Measurements from ENCODE around the gene NBEAL1. TPM values are rescaled to one million over a fixed set of nuclear protein-coding genes. Genes with fewer than 3 reads are reported as not detected.

The NBEAL1 gene
- total RNA-seq, 5 donors from 2014 or later (not counting 1 experiment from before 2014, with no cell fraction given) = 11.0 to 17.9 (median 14.3) TPM

DNA sequence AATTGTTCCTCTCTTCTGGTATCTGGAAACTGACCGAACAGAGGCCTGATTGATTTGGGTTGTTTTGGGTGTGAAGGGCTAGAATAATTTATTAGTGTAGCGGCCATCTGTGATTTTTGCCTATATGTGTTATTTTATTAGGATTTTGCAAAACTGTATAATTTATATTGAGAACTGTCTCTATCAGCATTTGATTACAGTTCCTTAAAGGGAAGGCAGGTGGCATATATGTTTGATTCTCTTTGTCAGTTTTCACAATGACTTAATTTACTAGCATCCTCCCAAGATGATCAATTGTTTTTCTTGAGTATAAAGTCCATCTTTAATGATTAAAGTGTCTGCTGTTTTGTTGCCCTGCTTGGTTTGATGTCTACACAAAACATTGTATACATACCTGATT lies 4.5 kb downstream of the NBEAL1 start:
- no CpG with 5 or more reads among the region's 2 CpGs for WGBS (ENCODE audit: insufficient coverage)
- H3K36me3 ChIP-seq (ENCODE audit: control insufficient read depth in 2 of 2, extremely low read depth in 1 of 2, insufficient read depth in 1 of 2, low read length in 1 of 2) = no peaks in the 10 kb centered on the region
- Mint-ChIP-seq H3K27me3 (no peaks in the 10 kb centered on the region), H3K36me3 (no peaks in the 10 kb centered on the region), H3K27ac (peak overlapping the region in 1 of 2 donors; percentile 44), H3K4me1 (peaks cover 34 to 37% (median 36%) of the 10 kb centered on the region in 3 donors), H3K9me3 (no peaks in the 10 kb centered on the region), H3K4me3 (no peak overlapping the region)
- CTCF ChIA-PET = no interaction called here
- no peak overlapping the region for H3K27ac ChIP-seq (ENCODE audit: low read length)
- ATAC-seq (replicated peaks in 1 of 4) (no peak), DNase-seq (no peak)
- POLR2A ChIA-PET = no interaction called here
- H3K9me3 ChIP-seq = no peaks in the 10 kb centered on the region
- no peak overlapping the region for H3K4me3 ChIP-seq (ENCODE audit: control insufficient read depth in 1 of 2, extremely low read depth in 1 of 2, low read length in 1 of 2)
- H3K27me3 ChIP-seq (replicated peaks in 1 of 2; ENCODE audit: control insufficient read depth in 2 of 2, extremely low read depth in 1 of 2, insufficient read depth in 2 of 2, low read length in 1 of 2) = no peaks in the 10 kb centered on the region
- H3K4me1 ChIP-seq (ENCODE audit: control insufficient read depth in 1 of 2, extremely low read depth in 1 of 2, insufficient read depth in 2 of 2, low read length in 2 of 2) = peaks cover 0 to 11% of the 10 kb centered on the region in 2 experiments

DNA sequence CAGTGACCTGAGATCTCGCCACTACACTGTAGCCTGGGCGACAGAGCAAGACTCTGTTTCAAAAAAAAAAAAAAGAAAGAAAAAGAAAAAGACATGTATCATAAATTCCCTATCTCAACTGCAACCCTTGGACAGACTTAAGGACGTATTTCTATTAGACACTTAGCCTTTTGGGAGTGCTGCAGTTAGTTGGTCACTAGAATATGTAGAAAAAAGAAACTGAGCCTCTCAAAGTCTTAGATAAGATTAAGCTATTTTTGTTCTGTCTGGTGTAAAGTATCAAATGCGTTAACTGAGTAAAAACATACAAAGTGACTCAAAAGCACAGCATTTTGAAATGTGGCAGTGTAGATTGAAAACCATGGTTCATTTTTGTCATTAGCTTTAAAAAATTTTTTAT lies 7.3 kb downstream of the NBEAL1 start:
- no peak for ATAC-seq (replicated peaks in 1 of 4)
- POLR2A ChIA-PET = interaction anchor here (0.6 to 0.8 kb wide), 2 partner anchors 37 to 708 kb away, joined by 3 to 6 read pairs; no protein-coding TSS in a partner anchor

DNA sequence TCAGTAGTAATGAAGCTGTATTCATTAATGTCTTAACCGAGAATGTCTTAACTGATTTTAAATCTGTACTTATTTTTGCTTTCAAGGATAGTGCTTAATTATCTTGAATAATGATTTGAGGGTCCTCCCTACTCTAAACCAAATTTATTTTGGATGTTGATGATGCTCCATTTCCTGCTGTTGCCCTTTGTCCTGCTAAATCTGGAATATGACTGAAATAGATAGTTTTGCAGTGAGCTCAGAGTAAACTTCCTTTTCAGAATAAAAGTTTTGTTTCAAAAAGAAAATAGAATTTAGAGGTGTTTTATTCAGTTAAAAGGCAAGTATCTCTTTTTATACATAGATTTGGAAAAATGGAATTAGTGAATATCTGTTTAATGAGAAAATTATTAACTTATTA lies 8.1 kb downstream of the NBEAL1 start:
- ChIA-PET CTCF (interaction anchor here (0.5 to 0.6 kb wide), 2 partner anchors 148 to 449 kb away, joined by 5 read pairs; no protein-coding TSS in a partner anchor), POLR2A (no interaction called here)
- H3K27ac ChIP-seq (ENCODE audit: low read length) = no peak overlapping the region

More for the DNA sequence above, 7.3 kb downstream of the NBEAL1 start:
- WGBS (ENCODE audit: insufficient coverage) = 80% methylated on average over 1 of the region's 4 CpGs
- Histone ChIP-seq H3K27ac (ENCODE audit: low read length) (no peak overlapping the region), H3K4me1 (ENCODE audit: control insufficient read depth in 1 of 2, extremely low read depth in 1 of 2, insufficient read depth in 2 of 2, low read length in 2 of 2) (no peaks in the 10 kb centered on the region), H3K27me3 (replicated peaks in 1 of 2; ENCODE audit: control insufficient read depth in 2 of 2, extremely low read depth in 1 of 2, insufficient read depth in 2 of 2, low read length in 1 of 2) (no peaks in the 10 kb centered on the region), H3K4me3 (ENCODE audit: control insufficient read depth in 1 of 2, extremely low read depth in 1 of 2, low read length in 1 of 2) (no peak overlapping the region), H3K9me3 (no peaks in the 10 kb centered on the region), H3K36me3 (ENCODE audit: control insufficient read depth in 2 of 2, extremely low read depth in 1 of 2, insufficient read depth in 1 of 2, low read length in 1 of 2) (no peaks in the 10 kb centered on the region)
- H3K4me1 Mint-ChIP-seq = peaks cover 21 to 22% (median 22%) of the 10 kb centered on the region in 3 donors
- CTCF ChIA-PET = interaction anchor here in 1 of 2 donors (0.6 kb wide), 1 partner anchor 448 kb away, joined by 5 read pairs; no protein-coding TSS in a partner anchor
- H3K36me3 Mint-ChIP-seq = no peaks in the 10 kb centered on the region
- H3K27ac Mint-ChIP-seq = no peak overlapping the region
- no peak overlapping the region for H3K4me3 Mint-ChIP-seq
- H3K9me3 Mint-ChIP-seq = no peaks in the 10 kb centered on the region
- H3K27me3 Mint-ChIP-seq = no peaks in the 10 kb centered on the region
- no peak for DNase-seq

GRCh38 chr2:203025592-203025991 lies 10.9 kb downstream of the NBEAL1 start:
- H3K27ac Mint-ChIP-seq = no peak overlapping the region
- CTCF ChIA-PET = no interaction called here
- no peak overlapping the region for H3K4me3 ChIP-seq (ENCODE audit: control insufficient read depth in 1 of 2, extremely low read depth in 1 of 2, low read length in 1 of 2)
- POLR2A ChIA-PET = no interaction called here
- H3K9me3 Mint-ChIP-seq = no peaks in the 10 kb centered on the region
- H3K36me3 ChIP-seq (ENCODE audit: control insufficient read depth in 2 of 2, extremely low read depth in 1 of 2, insufficient read depth in 1 of 2, low read length in 1 of 2) = no peaks in the 10 kb centered on the region
- no peaks in the 10 kb centered on the region for H3K36me3 Mint-ChIP-seq
- peaks cover 0 to 3% (median 0%) of the 10 kb centered on the region in 3 donors for H3K4me1 Mint-ChIP-seq
- ATAC-seq (replicated peaks in 1 of 4) (no peak), DNase-seq (no peak)
- no peak overlapping the region for H3K27ac ChIP-seq (ENCODE audit: low read length)
- H3K4me3 Mint-ChIP-seq = no peak overlapping the region
- no peaks in the 10 kb centered on the region for H3K27me3 ChIP-seq (replicated peaks in 1 of 2; ENCODE audit: control insufficient read depth in 2 of 2, extremely low read depth in 1 of 2, insufficient read depth in 2 of 2, low read length in 1 of 2)
- no peaks in the 10 kb centered on the region for H3K9me3 ChIP-seq
- no peaks in the 10 kb centered on the region for H3K27me3 Mint-ChIP-seq
- no peaks in the 10 kb centered on the region for H3K4me1 ChIP-seq (ENCODE audit: control insufficient read depth in 1 of 2, extremely low read depth in 1 of 2, insufficient read depth in 2 of 2, low read length in 2 of 2)

More for the DNA sequence above, 8.1 kb downstream of the NBEAL1 start:
- ATAC-seq (replicated peaks in 1 of 4) (no peak), DNase-seq (no peak)
- Mint-ChIP-seq H3K4me1 (peaks cover 16 to 20% (median 19%) of the 10 kb centered on the region in 3 donors), H3K27ac (no peak overlapping the region), H3K27me3 (no peaks in the 10 kb centered on the region), H3K9me3 (no peaks in the 10 kb centered on the region), H3K4me3 (no peak overlapping the region), H3K36me3 (no peaks in the 10 kb centered on the region)
- no peaks in the 10 kb centered on the region for H3K27me3 ChIP-seq (replicated peaks in 1 of 2; ENCODE audit: control insufficient read depth in 2 of 2, extremely low read depth in 1 of 2, insufficient read depth in 2 of 2, low read length in 1 of 2)
- H3K4me3 ChIP-seq (ENCODE audit: control insufficient read depth in 1 of 2, extremely low read depth in 1 of 2, low read length in 1 of 2) = no peak overlapping the region
- no peaks in the 10 kb centered on the region for H3K4me1 ChIP-seq (ENCODE audit: control insufficient read depth in 1 of 2, extremely low read depth in 1 of 2, insufficient read depth in 2 of 2, low read length in 2 of 2)
- no CpG with 5 or more reads among the region's 1 CpG for WGBS (ENCODE audit: insufficient coverage)
- H3K36me3 ChIP-seq (ENCODE audit: control insufficient read depth in 2 of 2, extremely low read depth in 1 of 2, insufficient read depth in 1 of 2, low read length in 1 of 2) = no peaks in the 10 kb centered on the region
- H3K9me3 ChIP-seq = no peaks in the 10 kb centered on the region

DNA sequence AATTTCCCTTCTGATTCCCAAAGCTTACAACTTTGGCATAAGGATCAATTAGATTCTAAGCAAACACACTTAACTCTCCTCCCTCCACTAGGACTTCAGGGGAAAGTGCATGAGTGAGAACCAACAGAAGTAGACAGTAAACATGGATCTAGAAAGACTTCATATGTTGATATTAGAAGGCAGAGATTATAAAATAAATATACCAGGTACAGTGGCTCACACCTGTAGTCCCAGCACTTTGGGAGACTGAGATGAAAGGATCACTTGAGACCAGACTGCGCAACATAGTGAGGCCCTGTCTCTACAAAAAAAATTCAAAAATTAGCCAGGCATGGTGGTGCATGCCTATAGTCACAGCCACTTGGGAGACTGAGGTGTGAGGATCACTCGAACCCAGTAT lies 15.9 kb downstream of the NBEAL1 start:
- Mint-ChIP-seq H3K36me3 (peaks cover 10% of the 10 kb centered on the region), H3K4me3 (no peak overlapping the region), H3K27ac (no peak overlapping the region), H3K9me3 (peaks cover 0 to 2% (median 0%) of the 10 kb centered on the region in 3 donors), H3K27me3 (no peaks in the 10 kb centered on the region), H3K4me1 (peaks cover 0 to 7% (median 5%) of the 10 kb centered on the region in 3 donors)
- 100% methylated on average over 1 of the region's 2 CpGs for WGBS (ENCODE audit: insufficient coverage)
- POLR2A ChIA-PET = no interaction called here
- CTCF ChIA-PET = no interaction called here
- H3K36me3 ChIP-seq (ENCODE audit: control insufficient read depth in 2 of 2, extremely low read depth in 1 of 2, insufficient read depth in 1 of 2, low read length in 1 of 2) = peaks cover 0 to 2% of the 10 kb centered on the region in 2 donors
- H3K9me3 ChIP-seq = no peaks in the 10 kb centered on the region
- no peaks in the 10 kb centered on the region for H3K4me1 ChIP-seq (ENCODE audit: control insufficient read depth in 1 of 2, extremely low read depth in 1 of 2, insufficient read depth in 2 of 2, low read length in 2 of 2)
- no peak for ATAC-seq (replicated peaks in 1 of 4)
- H3K4me3 ChIP-seq (ENCODE audit: control insufficient read depth in 1 of 2, extremely low read depth in 1 of 2, low read length in 1 of 2) = no peak overlapping the region
- H3K27ac ChIP-seq (ENCODE audit: low read length) = no peak overlapping the region
- H3K27me3 ChIP-seq (replicated peaks in 1 of 2; ENCODE audit: control insufficient read depth in 2 of 2, extremely low read depth in 1 of 2, insufficient read depth in 2 of 2, low read length in 1 of 2) = no peaks in the 10 kb centered on the region
- DNase-seq = no peak

GRCh38 chr2:203030991-203031390 lies 16.3 kb downstream of the NBEAL1 start:
- Histone ChIP-seq H3K9me3 (no peaks in the 10 kb centered on the region), H3K4me1 (ENCODE audit: control insufficient read depth in 1 of 2, extremely low read depth in 1 of 2, insufficient read depth in 2 of 2, low read length in 2 of 2) (no peaks in the 10 kb centered on the region), H3K27me3 (replicated peaks in 1 of 2; ENCODE audit: control insufficient read depth in 2 of 2, extremely low read depth in 1 of 2, insufficient read depth in 2 of 2, low read length in 1 of 2) (no peaks in the 10 kb centered on the region), H3K4me3 (ENCODE audit: control insufficient read depth in 1 of 2, extremely low read depth in 1 of 2, low read length in 1 of 2) (no peak overlapping the region), H3K36me3 (ENCODE audit: control insufficient read depth in 2 of 2, extremely low read depth in 1 of 2, insufficient read depth in 1 of 2, low read length in 1 of 2) (peaks cover 0 to 2% of the 10 kb centered on the region in 2 donors), H3K27ac (ENCODE audit: low read length) (no peak overlapping the region)
- Mint-ChIP-seq H3K27ac (no peak overlapping the region), H3K36me3 (peaks cover 10% of the 10 kb centered on the region), H3K4me1 (peaks cover 0 to 7% (median 2%) of the 10 kb centered on the region in 3 donors), H3K4me3 (no peak overlapping the region), H3K27me3 (no peaks in the 10 kb centered on the region), H3K9me3 (peaks cover 0 to 2% (median 0%) of the 10 kb centered on the region in 3 donors)
- ChIA-PET POLR2A (interaction anchor here in 1 of 2 donors (0.7 kb wide), 1 partner anchor 745 kb away, joined by 3 read pairs; no protein-coding TSS in a partner anchor), CTCF (no interaction called here)
- DNase-seq = no peak
- no peak for ATAC-seq (replicated peaks in 1 of 4)
- no CpG with 5 or more reads among the region's 5 CpGs for whole genome bisulfite sequencing (ENCODE audit: insufficient coverage)

DNA sequence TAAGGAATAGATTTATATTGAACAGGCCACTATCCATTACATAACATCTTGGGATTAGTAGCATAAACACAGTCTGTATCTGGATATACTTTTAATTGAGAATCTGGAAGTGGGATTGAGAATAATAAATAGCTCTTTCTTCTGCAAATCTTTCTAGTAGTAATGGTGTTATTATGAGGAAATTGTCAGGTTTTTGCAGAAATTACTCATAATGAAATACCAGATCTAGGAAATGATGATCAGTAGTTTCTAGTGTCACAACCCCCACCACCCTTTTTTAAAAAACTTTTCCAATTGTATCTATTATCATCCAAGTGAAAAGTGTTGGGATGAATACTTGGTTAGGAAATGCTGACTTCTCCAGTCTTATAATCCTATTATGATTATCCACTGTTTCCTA lies 18.7 kb downstream of the NBEAL1 start:
- Mint-ChIP-seq H3K27me3 (no peaks in the 10 kb centered on the region), H3K27ac (no peak overlapping the region), H3K9me3 (peaks cover 0 to 2% (median 0%) of the 10 kb centered on the region in 3 donors), H3K4me3 (no peak overlapping the region), H3K4me1 (peaks cover 0 to 8% (median 2%) of the 10 kb centered on the region in 3 donors), H3K36me3 (peaks cover 12% of the 10 kb centered on the region)
- DNase-seq (no peak), ATAC-seq (replicated peaks in 1 of 4) (no peak)
- H3K9me3 ChIP-seq = no peaks in the 10 kb centered on the region
- ChIA-PET CTCF (no interaction called here), POLR2A (no interaction called here)
- H3K36me3 ChIP-seq (ENCODE audit: control insufficient read depth in 2 of 2, extremely low read depth in 1 of 2, insufficient read depth in 1 of 2, low read length in 1 of 2) = peaks cover 0 to 2% of the 10 kb centered on the region in 2 donors
- H3K27me3 ChIP-seq (replicated peaks in 1 of 2; ENCODE audit: control insufficient read depth in 2 of 2, extremely low read depth in 1 of 2, insufficient read depth in 2 of 2, low read length in 1 of 2) = no peaks in the 10 kb centered on the region
- H3K4me3 ChIP-seq (ENCODE audit: control insufficient read depth in 1 of 2, extremely low read depth in 1 of 2, low read length in 1 of 2) = no peak overlapping the region
- no peaks in the 10 kb centered on the region for H3K4me1 ChIP-seq (ENCODE audit: control insufficient read depth in 1 of 2, extremely low read depth in 1 of 2, insufficient read depth in 2 of 2, low read length in 2 of 2)
- H3K27ac ChIP-seq (ENCODE audit: low read length) = no peak overlapping the region

All from T-cell (primary cell).